T-helper 17 cell (primary cell): ENCODE measurements around the gene IARS1. TPM values are rescaled to one million over a fixed set of nuclear protein-coding genes. Genes with fewer than 3 reads are reported as not detected.
A peak's percentile ranks its signal among the peaks of the same experiment; 100 is the strongest.

Experiments
- ATAC-seq: fragments of 150-1000 bp; cut with Tn5 transposase; 2 replicates; pipeline ENCODE4 v1.10.0; 2021; ENCODE audit warnings: mild to moderate bottlenecking, moderate library complexity
- DNase-seq, 3 donors: peaks; one replicate each; pipeline versions ENCODE4 v3.0.0 to v3.0.0-alpha.2; 2020 to 2021
- H3K9me3 ChIP-seq: one replicate; pipeline ENCODE4 v1.7.0; 2013; ENCODE audit warnings: low read length, mild to moderate bottlenecking; ENCODE audit not compliant: control insufficient read depth, poor library complexity, severe bottlenecking
- H3K27ac Mint-ChIP-seq: one replicate; pipeline ENCODE4 v1.8.0; 2022; ENCODE audit warnings: mild to moderate bottlenecking, moderate library complexity, mixed read lengths
- H3K27me3 Mint-ChIP-seq: one replicate; pipeline ENCODE4 v1.8.0; 2022; ENCODE audit warnings: mixed read lengths
- H3K36me3 Mint-ChIP-seq: one replicate; pipeline ENCODE4 v1.8.0; 2022; ENCODE audit warnings: low read depth, mixed read lengths
- H3K4me1 Mint-ChIP-seq: one replicate; pipeline ENCODE4 v1.8.0; 2022; ENCODE audit warnings: mild to moderate bottlenecking, mixed read lengths
- H3K4me3 Mint-ChIP-seq: one replicate; pipeline ENCODE4 v1.8.0; 2022; ENCODE audit warnings: mild to moderate bottlenecking, moderate library complexity, mixed read lengths
- total RNA-seq, 4 donors: library from RNA in 2 of 4; stranded (reverse) in 2 of 4; gene quantifications; one replicate each; pipeline ENCODE4 v1.2.3 and lab custom pipeline; 2022 to 2026

IARS1 gene
- total RNA-seq, 2 donors from 2014 or later = 68.5 to 75.8 TPM

DNA sequence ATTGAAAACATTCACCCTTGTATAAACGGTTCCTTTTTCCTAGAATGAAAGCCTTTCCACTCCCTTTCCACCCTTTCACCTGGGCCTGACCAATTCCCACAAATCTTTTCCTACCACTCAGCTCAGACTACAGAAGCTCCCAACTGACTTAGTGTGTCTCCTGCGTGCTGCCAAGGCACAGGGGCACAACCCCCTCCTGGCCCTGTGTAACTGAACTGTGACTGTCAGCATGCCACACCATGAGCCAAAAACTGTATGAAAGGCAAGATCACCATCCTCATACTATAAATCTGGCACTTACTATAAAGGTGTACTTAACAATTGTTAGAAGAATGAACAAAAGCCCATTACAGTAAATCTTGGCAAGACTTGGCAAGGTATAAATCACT is 20.1 kb upstream of the IARS1 start:
- peaks cover 25% of the 10 kb centered on the region for H3K4me1 Mint-ChIP-seq
- peaks cover 18% of the 10 kb centered on the region for H3K36me3 Mint-ChIP-seq
- H3K9me3 ChIP-seq = no peaks in the 10 kb centered on the region
- ATAC-seq (no peak), DNase-seq (no peak)
- H3K27me3 Mint-ChIP-seq = no peaks in the 10 kb centered on the region
- peak overlapping the region; percentile 65 for H3K27ac Mint-ChIP-seq
- H3K4me3 Mint-ChIP-seq = no peak overlapping the region

DNA sequence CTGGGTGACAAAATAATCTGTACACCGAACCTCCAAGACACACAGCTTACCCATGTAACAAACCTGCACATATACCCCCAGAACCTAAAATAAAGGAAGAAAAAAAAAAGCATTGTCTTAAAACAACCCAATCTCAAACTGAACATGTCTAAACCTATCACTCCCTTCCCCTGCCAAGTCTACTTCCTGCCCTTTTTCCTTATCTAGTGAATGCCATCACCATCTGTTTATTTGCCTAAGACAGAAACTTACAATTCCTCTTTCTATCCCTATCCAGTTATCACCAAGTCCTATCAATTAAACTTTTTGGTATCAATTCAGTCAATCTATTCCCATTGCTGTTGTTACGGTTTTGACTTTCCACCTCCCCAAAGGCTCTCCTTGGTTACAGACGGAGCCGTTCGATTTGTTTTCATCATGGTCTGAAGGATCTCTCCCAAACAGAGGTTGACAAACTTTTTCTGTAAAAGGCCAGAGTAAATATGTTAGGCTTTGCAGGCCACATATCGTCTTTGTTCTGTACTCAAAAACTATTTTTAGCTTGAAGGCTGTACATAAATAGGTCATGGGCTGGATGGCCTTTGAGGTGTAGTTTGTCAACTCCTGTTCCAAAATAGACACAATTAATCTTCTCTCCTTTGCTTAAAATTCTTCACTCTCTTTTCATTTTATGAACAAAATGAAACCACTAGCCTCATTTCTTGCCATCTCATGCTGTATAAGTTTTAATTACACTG is 19.6 kb upstream of the IARS1 start:
- H3K27ac Mint-ChIP-seq = peak overlapping the region; percentile 65
- peaks cover 27% of the 10 kb centered on the region for H3K4me1 Mint-ChIP-seq
- ATAC-seq (no peak), DNase-seq (no peak)
- H3K27me3 Mint-ChIP-seq = no peaks in the 10 kb centered on the region
- H3K4me3 Mint-ChIP-seq = no peak overlapping the region
- H3K36me3 Mint-ChIP-seq = peaks cover 22% of the 10 kb centered on the region
- H3K9me3 ChIP-seq = no peaks in the 10 kb centered on the region

DNA sequence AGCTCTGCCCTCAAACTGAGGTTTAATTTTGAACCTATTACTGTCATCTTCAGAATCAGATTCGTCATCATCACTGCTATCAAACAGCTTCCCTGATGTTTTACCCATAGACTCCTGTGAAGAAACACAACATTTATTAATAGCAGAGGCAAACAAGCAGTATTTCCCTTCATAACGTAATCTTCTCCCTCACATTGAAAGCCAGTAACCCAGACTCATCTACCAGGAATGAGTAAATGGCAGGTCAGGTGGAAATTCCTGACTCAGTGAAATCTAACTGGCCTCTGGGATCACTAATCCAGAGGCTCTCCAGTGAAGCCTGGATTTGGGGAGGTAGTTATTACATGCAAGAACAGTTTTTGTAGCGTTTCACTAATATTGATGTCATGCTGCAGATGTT is 17.1 kb upstream of the IARS1 start:
- DNase-seq = no peak
- H3K9me3 ChIP-seq = no peaks in the 10 kb centered on the region
- H3K4me3 Mint-ChIP-seq = no peak overlapping the region
- ATAC-seq = no peak
- no peaks in the 10 kb centered on the region for H3K27me3 Mint-ChIP-seq
- H3K36me3 Mint-ChIP-seq = peaks cover 22% of the 10 kb centered on the region
- peaks cover 29% of the 10 kb centered on the region for H3K4me1 Mint-ChIP-seq
- H3K27ac Mint-ChIP-seq = no peak overlapping the region

DNA sequence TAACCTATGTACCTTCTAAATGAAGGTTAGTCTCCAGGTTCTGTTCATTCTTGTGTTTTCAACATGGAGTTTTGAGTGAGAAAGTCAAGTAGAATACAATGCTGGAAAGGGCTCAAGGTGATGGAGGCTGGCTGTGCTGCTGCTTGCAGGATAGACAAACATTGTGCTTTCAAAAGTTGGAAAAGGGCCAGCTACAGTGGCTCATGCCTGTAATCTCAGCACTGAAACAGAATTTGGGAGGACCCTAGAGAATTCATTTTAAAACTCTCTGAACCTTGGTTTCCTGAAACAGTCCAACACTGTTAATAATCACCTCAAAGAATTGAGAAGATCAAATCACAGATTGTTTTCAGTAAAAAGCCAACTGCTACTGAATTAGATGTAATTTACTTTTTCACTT is 15.4 kb upstream of the IARS1 start:
- H3K36me3 Mint-ChIP-seq = peaks cover 22% of the 10 kb centered on the region
- H3K9me3 ChIP-seq = no peaks in the 10 kb centered on the region
- no peak overlapping the region for H3K4me3 Mint-ChIP-seq
- no peak for DNase-seq
- peaks cover 26% of the 10 kb centered on the region for H3K4me1 Mint-ChIP-seq
- no peak for ATAC-seq
- H3K27ac Mint-ChIP-seq = peak overlapping the region; percentile 83
- no peaks in the 10 kb centered on the region for H3K27me3 Mint-ChIP-seq

DNA sequence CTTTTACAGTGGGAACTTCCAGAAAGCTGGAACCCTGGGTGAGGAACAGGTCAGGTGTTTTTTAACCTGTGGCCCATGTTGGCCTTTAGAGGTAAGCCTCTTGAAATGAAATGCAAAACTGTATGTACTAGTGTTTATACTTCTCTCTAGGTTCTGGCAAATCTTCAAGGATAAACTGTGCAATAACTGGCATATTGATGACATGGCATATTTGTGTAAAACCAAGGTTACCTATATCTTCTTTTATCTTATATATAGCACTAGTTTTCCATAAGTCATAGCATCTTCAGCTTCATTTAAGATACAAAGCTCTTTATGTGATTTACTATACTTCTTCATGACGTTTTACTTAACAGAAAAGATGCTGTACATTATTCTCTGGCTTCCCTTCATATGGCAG is 7.4 kb upstream of the IARS1 start:
- Mint-ChIP-seq H3K27me3 (no peaks in the 10 kb centered on the region), H3K4me3 (no peak overlapping the region), H3K4me1 (peaks cover 11% of the 10 kb centered on the region), H3K36me3 (peaks cover 9% of the 10 kb centered on the region), H3K27ac (no peak overlapping the region)
- DNase-seq (no peak), ATAC-seq (no peak)
- H3K9me3 ChIP-seq = no peaks in the 10 kb centered on the region

DNA sequence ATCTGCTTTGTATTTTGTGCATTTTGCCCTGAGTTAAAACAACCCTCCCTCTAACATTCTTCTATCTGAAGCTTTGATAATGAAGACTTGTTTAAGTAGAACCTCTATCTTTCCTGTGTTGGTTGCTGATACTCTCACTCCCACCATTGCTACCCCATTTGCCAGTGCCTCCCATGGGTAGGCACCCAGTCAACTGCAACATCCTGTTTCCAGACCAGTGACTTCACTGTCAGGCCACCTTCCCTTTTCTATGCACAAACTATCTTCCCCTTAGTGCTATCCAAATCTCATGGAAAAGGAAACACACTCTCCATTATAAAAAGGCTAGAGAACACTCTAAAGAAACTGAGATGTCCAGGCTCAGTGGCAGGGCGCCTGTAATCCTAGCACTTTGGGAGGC is 5.6 kb upstream of the IARS1 start:
- H3K4me1 Mint-ChIP-seq = peaks cover 23% of the 10 kb centered on the region
- H3K9me3 ChIP-seq = no peaks in the 10 kb centered on the region
- ATAC-seq (peak; percentile 36), DNase-seq (no peak)
- no peaks in the 10 kb centered on the region for H3K27me3 Mint-ChIP-seq
- peaks cover 6% of the 10 kb centered on the region for H3K36me3 Mint-ChIP-seq
- no peak overlapping the region for H3K27ac Mint-ChIP-seq
- peak overlapping the region; percentile 22 for H3K4me3 Mint-ChIP-seq

DNA sequence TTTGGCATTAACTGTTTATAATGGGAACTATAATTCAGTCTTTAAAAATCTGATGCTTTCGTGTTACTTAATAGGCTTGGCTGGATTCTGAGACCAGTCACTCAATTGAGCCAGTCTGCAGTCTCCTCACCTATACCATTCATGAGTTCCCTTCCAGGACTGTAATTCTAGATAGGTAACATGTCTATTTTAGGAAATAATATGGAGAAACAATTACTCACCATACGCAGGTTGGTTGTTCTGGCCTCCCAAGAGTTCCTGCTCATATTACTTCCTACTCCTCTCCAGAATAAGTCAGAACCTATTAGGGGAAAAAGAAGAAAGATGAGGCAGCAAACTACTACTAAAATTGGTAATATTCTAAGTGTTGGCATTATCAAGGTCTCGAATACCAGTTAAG is 4.5 kb upstream of the IARS1 start:
- Mint-ChIP-seq H3K27ac (peak overlapping the region; percentile 92), H3K36me3 (peaks cover 8% of the 10 kb centered on the region), H3K4me1 (peaks cover 31% of the 10 kb centered on the region), H3K4me3 (peak overlapping the region; percentile 77), H3K27me3 (no peaks in the 10 kb centered on the region)
- H3K9me3 ChIP-seq = no peaks in the 10 kb centered on the region
- DNase-seq = no peak
- no peak for ATAC-seq

DNA sequence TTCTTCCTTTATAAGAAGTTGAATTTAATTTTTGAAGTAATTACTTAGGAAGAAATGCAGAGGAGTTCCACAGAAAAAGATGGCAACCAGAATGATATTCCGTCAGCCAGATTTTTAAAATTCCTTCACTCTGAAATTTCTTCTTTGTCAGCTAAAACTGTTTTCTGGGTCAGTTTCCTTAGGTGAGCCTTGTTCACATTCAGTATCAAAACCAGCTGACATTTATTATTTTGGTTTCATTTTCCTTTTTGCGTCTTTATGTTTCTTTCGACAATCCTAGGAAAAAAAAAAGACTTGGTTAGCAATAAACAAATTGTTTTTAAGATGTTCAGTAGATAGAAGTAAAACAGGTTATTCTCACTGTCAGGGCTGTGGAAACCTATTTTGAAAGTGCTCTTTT is 4.1 kb upstream of the IARS1 start:
- H3K9me3 ChIP-seq = no peaks in the 10 kb centered on the region
- H3K27ac Mint-ChIP-seq = peak overlapping the region; percentile 92
- H3K4me3 Mint-ChIP-seq = peak overlapping the region; percentile 77
- ATAC-seq (no peak), DNase-seq (no peak)
- H3K4me1 Mint-ChIP-seq = peaks cover 35% of the 10 kb centered on the region
- H3K27me3 Mint-ChIP-seq = no peaks in the 10 kb centered on the region
- peaks cover 5% of the 10 kb centered on the region for H3K36me3 Mint-ChIP-seq

DNA sequence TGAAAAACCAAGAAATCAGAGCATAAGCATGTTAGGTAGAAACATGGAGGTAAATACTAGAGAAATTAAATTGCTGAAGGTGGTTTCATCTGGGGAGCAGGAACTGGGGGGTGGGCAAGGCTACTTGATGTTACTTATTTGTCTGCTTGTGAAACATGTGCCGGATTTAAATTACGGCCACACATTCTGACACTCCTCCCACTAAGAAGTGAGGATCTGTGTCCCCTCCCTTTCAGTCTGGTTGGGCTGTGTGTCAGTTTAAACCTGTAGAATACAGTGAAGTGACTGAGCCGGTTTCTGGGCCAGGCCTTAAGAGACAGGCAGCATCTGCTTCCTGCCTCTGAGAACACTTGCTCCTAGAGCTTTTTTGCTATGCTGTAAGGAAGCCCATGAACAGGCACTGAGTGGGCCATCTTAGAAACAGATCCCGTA is 2.3 kb upstream of the IARS1 start:
- ATAC-seq (no peak), DNase-seq (no peak)
- Mint-ChIP-seq H3K4me1 (peaks cover 44% of the 10 kb centered on the region), H3K36me3 (peaks cover 5% of the 10 kb centered on the region), H3K4me3 (no peak overlapping the region), H3K27me3 (no peaks in the 10 kb centered on the region), H3K27ac (peak overlapping the region; percentile 99)
- H3K9me3 ChIP-seq = no peaks in the 10 kb centered on the region

DNA sequence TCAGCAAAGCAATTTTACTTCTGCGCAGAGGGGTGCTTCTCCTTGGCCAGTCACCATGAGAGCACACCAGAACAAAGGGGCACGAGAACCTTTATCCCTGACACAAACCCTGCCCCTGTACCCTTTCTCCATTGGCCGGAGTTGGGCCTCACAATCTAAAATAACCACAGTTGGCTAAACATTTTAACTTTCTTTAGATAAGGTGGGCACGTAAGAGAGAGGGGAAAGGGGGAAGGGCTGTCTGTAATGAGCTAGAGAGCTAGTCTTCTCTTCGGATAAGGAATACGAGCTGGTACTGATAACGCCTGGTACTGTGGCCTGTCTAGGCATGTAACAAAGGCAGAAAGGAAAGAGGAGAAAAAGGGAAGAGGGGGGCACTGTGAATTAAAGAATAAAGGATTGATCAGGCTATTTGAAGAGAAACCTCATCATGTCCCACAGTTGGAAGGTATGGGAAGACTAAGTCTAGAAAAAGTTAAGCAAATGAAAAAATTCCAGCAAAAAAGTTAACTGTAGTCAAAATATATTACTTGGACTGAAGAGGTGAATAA is 1.8 kb upstream of the IARS1 start:
- peaks cover 5% of the 10 kb centered on the region for H3K36me3 Mint-ChIP-seq
- peak overlapping the region; percentile 99 for H3K27ac Mint-ChIP-seq
- no peaks in the 10 kb centered on the region for H3K27me3 Mint-ChIP-seq
- DNase-seq (no peak), ATAC-seq (no peak)
- peaks cover 45% of the 10 kb centered on the region for H3K4me1 Mint-ChIP-seq
- H3K9me3 ChIP-seq = no peaks in the 10 kb centered on the region
- peak overlapping the region; percentile 46 for H3K4me3 Mint-ChIP-seq

DNA sequence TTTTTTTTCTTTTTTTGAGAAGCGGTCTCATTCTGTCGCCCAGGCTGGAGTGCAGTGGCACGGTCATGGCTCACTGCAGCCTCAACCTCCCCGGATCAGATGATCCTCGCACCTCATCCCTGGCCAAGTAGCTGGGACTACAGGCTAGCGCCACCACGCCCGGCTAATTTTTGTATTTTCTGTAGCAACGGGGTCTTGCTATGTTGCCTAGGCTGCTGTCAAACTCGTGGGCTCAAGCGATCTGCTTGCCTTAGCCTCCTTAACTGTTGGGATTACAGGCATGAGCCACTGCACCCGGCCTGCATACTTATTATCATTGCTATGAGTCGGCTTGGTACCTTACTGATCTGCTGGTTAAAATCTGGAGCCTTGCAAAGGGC is 790 bp upstream of the IARS1 start:
- Mint-ChIP-seq H3K4me3 (peak overlapping the region; percentile 99), H3K36me3 (peaks cover 4% of the 10 kb centered on the region), H3K27me3 (no peaks in the 10 kb centered on the region), H3K27ac (peak overlapping the region; percentile 99), H3K4me1 (peaks cover 48% of the 10 kb centered on the region)
- H3K9me3 ChIP-seq = no peaks in the 10 kb centered on the region
- ATAC-seq (no peak), DNase-seq (no peak)

DNA sequence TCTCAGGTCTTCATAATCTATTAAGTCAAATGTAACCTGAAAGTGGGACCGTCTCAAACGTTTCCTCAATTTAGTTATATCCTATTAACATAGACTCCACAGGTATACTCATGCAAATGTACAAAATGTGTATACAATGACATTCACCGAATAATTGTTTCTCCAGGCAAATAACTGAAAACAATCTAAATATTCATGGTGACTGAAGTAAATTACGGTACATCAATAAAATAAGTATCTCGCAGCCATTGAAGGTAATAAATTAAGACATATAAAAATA is 482 bp downstream of the IARS1 start:
- peaks cover 44% of the 10 kb centered on the region for H3K4me1 Mint-ChIP-seq
- ATAC-seq (no peak), DNase-seq (no peak)
- H3K4me3 Mint-ChIP-seq = peak overlapping the region; percentile 99
- no peaks in the 10 kb centered on the region for H3K9me3 ChIP-seq
- peak overlapping the region; percentile 99 for H3K27ac Mint-ChIP-seq
- H3K36me3 Mint-ChIP-seq = peaks cover 2% of the 10 kb centered on the region
- H3K27me3 Mint-ChIP-seq = no peaks in the 10 kb centered on the region

DNA sequence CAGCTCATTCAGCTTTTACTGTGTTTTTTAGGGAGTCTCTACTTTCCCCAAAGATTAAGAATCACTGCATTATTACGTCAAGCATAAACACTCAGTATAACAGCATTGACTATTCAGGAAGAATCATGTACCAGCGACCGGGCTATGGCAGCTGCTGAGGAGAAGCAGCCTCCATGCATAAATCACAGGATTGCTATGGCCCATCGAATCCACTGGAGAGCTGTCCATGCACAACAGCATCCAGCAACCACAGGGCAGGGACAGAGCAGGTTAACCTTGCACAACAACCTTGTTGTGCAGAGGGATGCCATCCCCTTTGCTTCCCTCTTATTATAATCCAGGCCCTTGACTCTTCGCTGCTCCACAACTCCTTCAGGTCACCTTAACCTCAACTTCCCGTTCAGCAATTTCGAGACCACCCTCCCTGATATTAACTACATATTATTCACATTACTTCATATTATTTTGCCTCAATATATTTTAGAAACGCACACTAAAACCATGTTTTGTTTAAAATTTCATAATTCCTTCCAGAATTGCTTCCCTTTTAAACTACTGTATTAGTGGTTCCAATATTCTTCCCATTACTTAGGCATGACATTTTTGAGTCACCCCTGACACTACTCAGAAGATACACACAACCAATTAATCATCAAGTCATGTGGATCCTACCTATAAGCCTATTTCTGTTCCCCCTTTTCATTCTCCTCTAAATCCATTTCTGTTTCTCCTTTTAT is 991 bp downstream of the IARS1 start:
- no peaks in the 10 kb centered on the region for H3K27me3 Mint-ChIP-seq
- no peak for DNase-seq
- H3K36me3 Mint-ChIP-seq = peaks cover 2% of the 10 kb centered on the region
- H3K9me3 ChIP-seq = no peaks in the 10 kb centered on the region
- peaks cover 42% of the 10 kb centered on the region for H3K4me1 Mint-ChIP-seq
- ATAC-seq = no peak
- H3K4me3 Mint-ChIP-seq = peak overlapping the region; percentile 99
- H3K27ac Mint-ChIP-seq = peak overlapping the region; percentile 99

DNA sequence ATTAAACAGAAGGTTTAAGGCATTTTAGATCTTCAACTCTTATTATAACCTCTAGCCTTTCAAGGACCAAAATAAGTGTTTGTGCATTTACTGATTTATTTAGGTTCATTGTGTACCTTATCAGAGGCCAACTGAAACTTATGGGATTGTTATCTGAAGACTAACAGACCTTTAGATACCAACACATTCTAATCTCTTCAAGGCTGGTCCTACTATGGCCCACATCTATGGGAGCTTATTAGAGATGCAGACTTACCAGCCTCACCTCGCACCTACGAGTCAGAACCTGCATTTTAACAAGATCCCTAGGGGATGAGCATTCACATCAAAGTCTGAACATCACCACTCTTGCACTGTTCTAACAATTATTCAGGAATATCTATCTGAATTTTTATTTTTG is 1.9 kb downstream of the IARS1 start:
- Mint-ChIP-seq H3K4me1 (peaks cover 37% of the 10 kb centered on the region), H3K27me3 (no peaks in the 10 kb centered on the region), H3K36me3 (peaks cover 2% of the 10 kb centered on the region), H3K4me3 (no peak overlapping the region), H3K27ac (peak overlapping the region; percentile 88)
- no peaks in the 10 kb centered on the region for H3K9me3 ChIP-seq
- DNase-seq (no peak), ATAC-seq (no peak)
